Measurements from ENCODE around the gene KRTAP5-6.

DNA sequence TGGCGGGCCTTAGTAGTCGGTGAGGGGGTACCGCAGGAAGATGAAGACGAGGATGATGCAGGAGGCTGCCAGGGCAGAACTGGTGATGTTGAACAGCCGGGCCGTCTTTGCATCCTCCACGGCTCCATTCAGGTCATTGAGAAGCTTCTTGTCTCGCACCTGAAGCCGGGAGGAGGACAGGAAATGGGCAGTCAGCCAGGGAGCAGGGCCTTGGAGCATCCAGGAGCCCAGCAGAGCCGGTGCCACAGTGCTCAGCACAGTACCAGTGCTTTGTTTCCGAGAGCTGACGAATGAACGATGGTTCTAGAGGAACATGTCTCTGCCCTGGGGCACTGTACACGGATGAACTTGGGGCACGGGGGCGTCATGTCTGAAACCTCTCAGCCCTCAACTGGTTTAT lies 38.3 kb downstream of the KRTAP5-6 start:
- TF ChIP-seq CEBPB (IDR thresholded peaks at IDR 0.05) (no peak), TAF1 (IDR thresholded peaks at IDR 0.05; ENCODE audit: low read depth) (no peak), YY1 (IDR thresholded peaks at IDR 0.05; ENCODE audit: low read depth) (no peak), FOXM1 (IDR thresholded peaks at IDR 0.05; ENCODE audit: borderline replicate concordance, low read depth) (no peak), NFIC (IDR thresholded peaks at IDR 0.05) (no peak)
- TF ChIP-seq, protein P1, sequence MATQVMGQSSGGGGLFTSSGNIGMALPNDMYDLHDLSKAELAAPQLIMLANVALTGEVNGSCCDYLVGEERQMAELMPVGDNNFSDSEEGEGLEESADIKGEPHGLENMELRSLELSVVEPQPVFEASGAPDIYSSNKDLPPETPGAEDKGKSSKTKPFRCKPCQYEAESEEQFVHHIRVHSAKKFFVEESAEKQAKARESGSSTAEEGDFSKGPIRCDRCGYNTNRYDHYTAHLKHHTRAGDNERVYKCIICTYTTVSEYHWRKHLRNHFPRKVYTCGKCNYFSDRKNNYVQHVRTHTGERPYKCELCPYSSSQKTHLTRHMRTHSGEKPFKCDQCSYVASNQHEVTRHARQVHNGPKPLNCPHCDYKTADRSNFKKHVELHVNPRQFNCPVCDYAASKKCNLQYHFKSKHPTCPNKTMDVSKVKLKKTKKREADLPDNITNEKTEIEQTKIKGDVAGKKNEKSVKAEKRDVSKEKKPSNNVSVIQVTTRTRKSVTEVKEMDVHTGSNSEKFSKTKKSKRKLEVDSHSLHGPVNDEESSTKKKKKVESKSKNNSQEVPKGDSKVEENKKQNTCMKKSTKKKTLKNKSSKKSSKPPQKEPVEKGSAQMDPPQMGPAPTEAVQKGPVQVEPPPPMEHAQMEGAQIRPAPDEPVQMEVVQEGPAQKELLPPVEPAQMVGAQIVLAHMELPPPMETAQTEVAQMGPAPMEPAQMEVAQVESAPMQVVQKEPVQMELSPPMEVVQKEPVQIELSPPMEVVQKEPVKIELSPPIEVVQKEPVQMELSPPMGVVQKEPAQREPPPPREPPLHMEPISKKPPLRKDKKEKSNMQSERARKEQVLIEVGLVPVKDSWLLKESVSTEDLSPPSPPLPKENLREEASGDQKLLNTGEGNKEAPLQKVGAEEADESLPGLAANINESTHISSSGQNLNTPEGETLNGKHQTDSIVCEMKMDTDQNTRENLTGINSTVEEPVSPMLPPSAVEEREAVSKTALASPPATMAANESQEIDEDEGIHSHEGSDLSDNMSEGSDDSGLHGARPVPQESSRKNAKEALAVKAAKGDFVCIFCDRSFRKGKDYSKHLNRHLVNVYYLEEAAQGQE (IDR thresholded peaks at IDR 0.05; ENCODE audit: low read depth): no peak
- TF ChIP-seq, protein P2, sequence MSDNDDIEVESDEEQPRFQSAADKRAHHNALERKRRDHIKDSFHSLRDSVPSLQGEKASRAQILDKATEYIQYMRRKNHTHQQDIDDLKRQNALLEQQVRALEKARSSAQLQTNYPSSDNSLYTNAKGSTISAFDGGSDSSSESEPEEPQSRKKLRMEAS (IDR thresholded peaks at IDR 0.05): no peak
